H1 (cell line): Measurements from ENCODE around the gene ARHGAP32. TPM values are rescaled to one million over a fixed set of nuclear protein-coding genes. Genes with fewer than 3 reads are reported as not detected.

Source experiments
- HDAC2 ChIP-seq, 2 experiments: fragments of 300-600 bp in 1 of 2; sonication (generic) in 1 of 2; IDR thresholded peaks; 2 replicates each; pipeline ENCODE4 v1.6.1; 2011 to 2012; ENCODE audit warnings: low read depth in 2 of 2, low read length in 2 of 2, mild to moderate bottlenecking in 2 of 2, moderate library complexity in 2 of 2, borderline replicate concordance in 1 of 2, inconsistent platforms in 1 of 2
- JUND ChIP-seq: IDR thresholded peaks from 2 replicates; pipeline ENCODE4 v1.6.1; 2011; ENCODE audit warnings: mild to moderate bottlenecking, improper control_type of control experiment, low read length
- TCF12 ChIP-seq: IDR thresholded peaks from 2 replicates; pipeline ENCODE4 v1.6.1; 2011; ENCODE audit warnings: low read depth, mild to moderate bottlenecking, low read length
- polyA plus RNA-seq, 7 experiments: library from polyadenylated mRNA; depleted of rRNA in 3 of 7; stranded (reverse) in 5 of 7; unstranded in 2 of 7; fragments of >200 nt in 5 of 7; fragments of 200-250 nt in 2 of 7; gene quantifications; 1 replicate in 5 of 7; 2 replicates in 1 of 7; 4 replicates in 1 of 7; pipeline versions ENCODE4 v1.2.1 to v1.2.3, GENCODE V29; 2011 to 2013; ENCODE audit warnings: missing spikeins in 2 of 7, mixed read lengths in 2 of 7
- total RNA-seq: library from RNA; stranded (reverse); fragmentation: NEBNext Ultra II Directional; extraction: Animal tissue kit (Norgen Biotek cat#: 25700); gene quantifications from 2 replicates; pipeline ENCODE4 v1.2.1, GENCODE V29; 2021

The ARHGAP32 gene
- total and polyA plus RNA-seq, 2 of the 8 experiments (the other 6 are each of a cell fraction or from before 2014, with no cell fraction given), result 13.7 to 30.0 TPM

GRCh38 chr11:129066229-129066628 lies 125.9 kb downstream of the ARHGAP32 start (continued):
- TF ChIP-seq HDAC2 (IDR thresholded peaks at IDR 0.05; ENCODE audit: borderline replicate concordance in 1 of 2, low read depth in 2 of 2, low read length in 2 of 2) (no peak), JUND (no peak), TCF12 (no peak)
